SU-DHL-6 (cell line): ENCODE data around the gene ANP32A.

Experiments
- CTCF ChIP-seq: fragments of 200-600 bp; sonication (generic); IDR thresholded peaks from one replicate; pipeline ENCODE4 v1.5.1; 2017; ENCODE audit warnings: antibody characterized with exemption, mild to moderate bottlenecking, low read length, moderate library complexity; ENCODE audit not compliant: insufficient read depth, poor library complexity, severe bottlenecking
- EZH2phosphoT487 ChIP-seq: fragments of 200-600 bp; sonication (generic), shearing (Covaris generic); conservative IDR thresholded peaks from 2 replicates; pipeline ENCODE4 v1.6.1; 2018; ENCODE audit warnings: mild to moderate bottlenecking, antibody characterized with exemption, low read length, moderate library complexity, mixed read lengths

DNA sequence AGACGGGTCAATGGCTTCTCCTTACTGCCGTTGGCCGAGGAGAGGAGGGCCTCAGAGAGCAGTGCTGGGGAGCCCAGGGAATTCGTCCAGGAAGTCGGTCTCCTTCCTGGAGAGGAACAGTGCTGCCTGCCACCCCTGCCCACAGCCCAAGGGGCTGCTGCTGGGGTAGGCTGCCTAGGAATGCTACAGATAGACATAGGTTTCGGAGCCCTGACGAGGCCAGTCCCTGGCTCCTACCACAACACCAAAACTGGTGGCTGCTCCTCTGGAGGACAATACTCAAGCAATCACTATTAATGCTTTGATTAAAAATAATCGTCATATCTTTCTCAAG lies 30.5 kb downstream of the ANP32A start:
- no peak for TF ChIP-seq CTCF
- no peak for TF ChIP-seq EZH2phosphoT487
